Measurements from ENCODE around the gene PGBD5. TPM values are rescaled to one million over a fixed set of nuclear protein-coding genes. Genes with fewer than 3 reads are reported as not detected.

Gene PGBD5
- polyA plus RNA-seq, 3 donors from 2014 or later = not detected

- Mint-ChIP-seq H3K27me3 (ENCODE audit: low read depth in 3 of 3) (peaks cover 0 to 9% (median 4%) of the 10 kb centered on the region in 3 donors), H3K4me3 (no peak overlapping the region), H3K27ac (no peak overlapping the region), H3K4me1 (no peaks in the 10 kb centered on the region), H3K36me3 (no peaks in the 10 kb centered on the region), H3K9me3 (peaks cover 0 to 4% (median 0%) of the 10 kb centered on the region in 6 donors)
- DNase-seq = no peak
These were observed 9.0 kb upstream of the PGBD5 start for GRCh38 chr1:230435108-230435507.

- no peak overlapping the region for H3K4me3 Mint-ChIP-seq
- peaks cover 8 to 9% of the 10 kb centered on the region in 2 donors for H3K4me1 Mint-ChIP-seq
- peaks cover 7 to 19% (median 17%) of the 10 kb centered on the region in 3 donors for H3K27me3 Mint-ChIP-seq (ENCODE audit: low read depth in 3 of 3)
- peaks cover 0 to 4% (median 4%) of the 10 kb centered on the region in 3 donors for H3K36me3 Mint-ChIP-seq
- DNase-seq = no peak
- no peak overlapping the region for H3K27ac Mint-ChIP-seq
- peaks cover 0 to 11% (median under 1%) of the 10 kb centered on the region in 6 donors for H3K9me3 Mint-ChIP-seq
These were observed 5.4 kb upstream of the PGBD5 start for GRCh38 chr1:230431527-230431926.

GRCh38 chr1:230430499-230430898 lies 4.4 kb upstream of the PGBD5 start:
- Mint-ChIP-seq H3K4me1 (peaks cover 8 to 9% of the 10 kb centered on the region in 2 donors), H3K36me3 (peaks cover 0 to 4% (median 4%) of the 10 kb centered on the region in 3 donors), H3K4me3 (no peak overlapping the region), H3K9me3 (peaks cover 0 to 11% (median under 1%) of the 10 kb centered on the region in 6 donors), H3K27ac (no peak overlapping the region), H3K27me3 (ENCODE audit: low read depth in 3 of 3) (peaks cover 7 to 17% (median 17%) of the 10 kb centered on the region in 3 donors)
- DNase-seq = no peak

GRCh38 chr1:230429067-230429735 lies 3.1 kb upstream of the PGBD5 start:
- H3K27me3 Mint-ChIP-seq (ENCODE audit: low read depth in 3 of 3) = peaks cover 9 to 24% (median 23%) of the 10 kb centered on the region in 3 donors
- H3K9me3 Mint-ChIP-seq = peaks cover 0 to 11% (median 2%) of the 10 kb centered on the region in 6 donors
- H3K4me3 Mint-ChIP-seq = no peak overlapping the region
- H3K27ac Mint-ChIP-seq = no peak overlapping the region
- DNase-seq = no peak
- H3K4me1 Mint-ChIP-seq = peaks cover 16 to 18% of the 10 kb centered on the region in 2 donors
- H3K36me3 Mint-ChIP-seq = peaks cover 0 to 4% (median 4%) of the 10 kb centered on the region in 3 donors

GRCh38 chr1:230427981-230428380 lies 1.8 kb upstream of the PGBD5 start:
- peaks cover 0 to 4% (median 4%) of the 10 kb centered on the region in 3 donors for H3K36me3 Mint-ChIP-seq
- peaks cover 0 to 11% (median 2%) of the 10 kb centered on the region in 6 donors for H3K9me3 Mint-ChIP-seq
- no peak overlapping the region for H3K27ac Mint-ChIP-seq
- H3K4me3 Mint-ChIP-seq = peak overlapping the region in 2 of 5 donors; percentile 15 to 90
- H3K4me1 Mint-ChIP-seq = peaks cover 20 to 23% of the 10 kb centered on the region in 2 donors
- no peak for DNase-seq
- peaks cover 15 to 30% (median 26%) of the 10 kb centered on the region in 3 donors for H3K27me3 Mint-ChIP-seq (ENCODE audit: low read depth in 3 of 3)

- Mint-ChIP-seq H3K4me3 (peak overlapping the region; percentile 77 to 90 (median 83)), H3K4me1 (peaks cover 20 to 26% of the 10 kb centered on the region in 2 donors), H3K36me3 (peaks cover 0 to 4% (median 4%) of the 10 kb centered on the region in 3 donors), H3K27ac (peak overlapping the region in 1 of 6 donors; percentile 17), H3K9me3 (peaks cover 0 to 11% (median 2%) of the 10 kb centered on the region in 6 donors), H3K27me3 (ENCODE audit: low read depth in 3 of 3) (peaks cover 15 to 34% (median 32%) of the 10 kb centered on the region in 3 donors)
- no peak for DNase-seq
These were observed 1.2 kb upstream of the PGBD5 start for GRCh38 chr1:230427094-230427876.

- H3K27me3 Mint-ChIP-seq (ENCODE audit: low read depth in 3 of 3) = peaks cover 15 to 36% (median 34%) of the 10 kb centered on the region in 3 donors
- peaks cover 0 to 4% (median 4%) of the 10 kb centered on the region in 3 donors for H3K36me3 Mint-ChIP-seq
- peaks cover 23 to 36% of the 10 kb centered on the region in 2 donors for H3K4me1 Mint-ChIP-seq
- H3K9me3 Mint-ChIP-seq = peaks cover 0 to 11% (median 2%) of the 10 kb centered on the region in 6 donors
- no peak for DNase-seq
- H3K27ac Mint-ChIP-seq = peak overlapping the region in 1 of 6 donors; percentile 17
- H3K4me3 Mint-ChIP-seq = peak overlapping the region; percentile 52 to 78 (median 66)
These were observed 660 bp downstream of the PGBD5 start for GRCh38 chr1:230425252-230426091.

- H3K9me3 Mint-ChIP-seq = peaks cover 0 to 11% (median 2%) of the 10 kb centered on the region in 6 donors
- H3K36me3 Mint-ChIP-seq = peaks cover 0 to 4% (median 4%) of the 10 kb centered on the region in 3 donors
- H3K4me3 Mint-ChIP-seq = peak overlapping the region; percentile 52 to 78 (median 66)
- H3K27ac Mint-ChIP-seq = peak overlapping the region in 1 of 6 donors; percentile 17
- peaks cover 15 to 36% (median 36%) of the 10 kb centered on the region in 3 donors for H3K27me3 Mint-ChIP-seq (ENCODE audit: low read depth in 3 of 3)
- no peak for DNase-seq
- peaks cover 23 to 36% of the 10 kb centered on the region in 2 donors for H3K4me1 Mint-ChIP-seq
These were observed 1.5 kb downstream of the PGBD5 start for GRCh38 chr1:230424391-230425251.

- DNase-seq = no peak
- Mint-ChIP-seq H3K9me3 (peaks cover 0 to 7% (median 2%) of the 10 kb centered on the region in 6 donors), H3K4me1 (peaks cover 23 to 36% of the 10 kb centered on the region in 2 donors), H3K27me3 (ENCODE audit: low read depth in 3 of 3) (peaks cover 15 to 38% (median 35%) of the 10 kb centered on the region in 3 donors), H3K27ac (no peak overlapping the region), H3K36me3 (peaks cover 0 to 4% (median 4%) of the 10 kb centered on the region in 3 donors), H3K4me3 (peak overlapping the region in 4 of 5 donors; percentile 24 to 78 (median 50))
These were observed 2.2 kb downstream of the PGBD5 start for GRCh38 chr1:230423951-230424350.

DNA sequence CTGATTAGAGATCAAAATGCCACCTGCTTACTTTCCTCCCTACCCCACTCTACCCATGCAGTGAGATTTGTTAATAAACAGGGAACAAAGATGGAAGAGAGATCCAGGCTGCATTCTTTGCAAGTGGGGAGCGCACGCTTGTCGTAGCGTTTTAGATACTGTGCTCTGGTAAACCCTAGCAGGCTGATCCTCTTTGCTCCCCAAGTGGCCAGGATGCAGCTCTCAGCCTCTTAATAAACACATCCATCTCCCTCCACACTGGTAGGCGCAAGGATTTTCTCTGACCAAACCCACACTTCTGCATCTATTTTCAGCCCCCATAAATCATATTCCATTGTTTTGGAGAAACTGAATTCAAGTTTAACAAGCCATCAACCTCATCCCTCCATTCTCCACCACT lies 2.9 kb downstream of the PGBD5 start:
- H3K36me3 Mint-ChIP-seq = peaks cover 0 to 4% (median 4%) of the 10 kb centered on the region in 3 donors
- peaks cover 14 to 39% (median 35%) of the 10 kb centered on the region in 3 donors for H3K27me3 Mint-ChIP-seq (ENCODE audit: low read depth in 3 of 3)
- peak overlapping the region in 2 of 5 donors; percentile 10 to 36 for H3K4me3 Mint-ChIP-seq
- H3K4me1 Mint-ChIP-seq = peaks cover 23 to 36% of the 10 kb centered on the region in 2 donors
- H3K27ac Mint-ChIP-seq = no peak overlapping the region
- no peak for DNase-seq
- H3K9me3 Mint-ChIP-seq = peaks cover 0 to 6% (median 2%) of the 10 kb centered on the region in 6 donors

DNA sequence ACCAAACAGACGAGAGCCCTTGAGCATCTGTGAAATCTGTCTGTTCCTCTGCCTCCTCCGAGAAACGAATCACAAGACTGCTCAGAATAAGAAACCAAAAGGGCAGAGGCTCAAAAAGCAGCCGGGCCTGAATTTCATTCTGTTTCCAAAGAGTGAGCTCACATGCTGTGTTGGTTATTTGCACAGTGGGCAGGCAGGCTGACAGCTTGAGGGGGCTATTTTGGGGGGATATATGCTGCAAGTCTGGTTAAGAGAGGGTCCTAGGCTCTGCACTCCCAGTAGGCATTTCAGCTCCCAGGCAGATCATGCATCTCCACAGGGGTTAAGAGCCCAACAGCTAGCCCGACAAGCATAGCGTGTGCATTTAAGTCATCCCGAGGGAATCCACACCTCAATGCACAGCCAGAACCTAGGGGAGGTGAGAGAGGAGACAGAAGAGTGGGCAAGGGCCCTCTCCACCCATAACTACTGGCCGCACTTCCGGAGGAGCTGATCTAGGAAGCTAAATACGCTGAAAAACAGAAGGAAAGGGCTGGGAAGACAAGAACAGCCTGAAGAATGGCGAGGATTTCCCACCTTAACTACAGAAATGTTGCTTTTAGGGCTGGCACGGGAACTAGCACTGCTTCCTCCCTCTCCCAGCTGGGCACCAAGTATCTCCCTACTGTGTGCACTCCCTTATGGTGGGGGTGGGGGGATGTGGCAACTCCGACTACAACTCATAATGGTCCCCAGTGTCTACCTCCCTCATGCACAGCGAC lies 3.7 kb downstream of the PGBD5 start:
- H3K27ac Mint-ChIP-seq = no peak overlapping the region
- H3K9me3 Mint-ChIP-seq = peaks cover 0 to 6% (median 2%) of the 10 kb centered on the region in 6 donors
- DNase-seq = no peak
- H3K4me1 Mint-ChIP-seq = peaks cover 23 to 36% of the 10 kb centered on the region in 2 donors
- peaks cover 10 to 39% (median 35%) of the 10 kb centered on the region in 3 donors for H3K27me3 Mint-ChIP-seq (ENCODE audit: low read depth in 3 of 3)
- peaks cover 0 to 4% (median 4%) of the 10 kb centered on the region in 3 donors for H3K36me3 Mint-ChIP-seq
- peak overlapping the region in 1 of 5 donors; percentile 27 for H3K4me3 Mint-ChIP-seq

All from immature natural killer cell (primary cell).